GM23248 (cell line): ENCODE data around the gene NEDD4L. TPM values are rescaled to one million over a fixed set of nuclear protein-coding genes. Genes with fewer than 3 reads are reported as not detected.

Experiments used
- DNase-seq: peaks from one replicate; pipeline ENCODE4 v3.0.0-alpha.2; 2015
- H2AFZ ChIP-seq: fragments of 200-600 bp; sonication (generic); 2 replicates; pipeline ENCODE4 v1.6.1; 2016; ENCODE audit warnings: antibody characterized with exemption
- H3F3A ChIP-seq: fragments of 200-600 bp; sonication (generic); 2 replicates; pipeline ENCODE4 v1.6.1; 2016; ENCODE audit warnings: mild to moderate bottlenecking, antibody characterized with exemption, mixed run types; ENCODE audit not compliant: insufficient read depth
- H3K27ac ChIP-seq: fragments of 200-600 bp; sonication (generic); 2 replicates; pipeline ENCODE4 v1.5.1; 2016; ENCODE audit warnings: mild to moderate bottlenecking
- H3K27me3 ChIP-seq: fragments of 200-600 bp; sonication (generic); replicated peaks from 2 replicates; pipeline ENCODE4 v1.6.1; 2016; ENCODE audit warnings: mild to moderate bottlenecking; ENCODE audit not compliant: insufficient read depth
- H3K36me3 ChIP-seq: fragments of 200-600 bp; sonication (generic); 2 replicates; pipeline ENCODE4 v1.6.1; 2016; ENCODE audit warnings: low read depth, mild to moderate bottlenecking
- H3K4me1 ChIP-seq: fragments of 200-600 bp; sonication (generic); 2 replicates; pipeline ENCODE4 v1.6.1; 2016; ENCODE audit warnings: mild to moderate bottlenecking; ENCODE audit not compliant: insufficient read depth
- H3K4me2 ChIP-seq: fragments of 200-600 bp; sonication (generic); one replicate; pipeline ENCODE4 v1.6.1; 2016; ENCODE audit warnings: mild to moderate bottlenecking; ENCODE audit not compliant: unreplicated experiment
- H3K4me3 ChIP-seq: fragments of 200-600 bp; sonication (generic); 2 replicates; pipeline ENCODE4 v1.5.1; 2016; ENCODE audit warnings: mild to moderate bottlenecking
- H3K79me2 ChIP-seq: fragments of 200-600 bp; sonication (generic); 2 replicates; pipeline ENCODE4 v1.6.1; 2016; ENCODE audit warnings: mild to moderate bottlenecking; ENCODE audit not compliant: insufficient read depth
- H3K9ac ChIP-seq: fragments of 200-600 bp; sonication (generic); 2 replicates; pipeline ENCODE4 v1.6.1; 2016; ENCODE audit warnings: mild to moderate bottlenecking
- H3K9me2 ChIP-seq: fragments of 200-600 bp; sonication (generic); 2 replicates; pipeline ENCODE4 v1.6.1; 2016; ENCODE audit warnings: mixed run types, mild to moderate bottlenecking, moderate library complexity; ENCODE audit not compliant: insufficient read depth
- H3K9me3 ChIP-seq: fragments of 200-600 bp; sonication (generic); one replicate; pipeline ENCODE4 v1.6.1; 2017; ENCODE audit warnings: low read depth
- H4K20me1 ChIP-seq: fragments of 200-600 bp; sonication (generic); 2 replicates; pipeline ENCODE4 v1.6.0; 2016; ENCODE audit not compliant: insufficient read depth
- EZH2 ChIP-seq: fragments of 200-600 bp; sonication (generic); IDR thresholded peaks from 2 replicates; pipeline ENCODE4 v1.6.1; 2018; ENCODE audit warnings: antibody characterized with exemption, mild to moderate bottlenecking; ENCODE audit not compliant: insufficient read depth, poor library complexity, severe bottlenecking
- EZH2phosphoT487 ChIP-seq: fragments of 200-600 bp; sonication (generic); IDR thresholded peaks from 2 replicates; pipeline ENCODE4 v1.6.1; 2018; ENCODE audit warnings: antibody characterized with exemption, moderate library complexity, mild to moderate bottlenecking, low read depth; ENCODE audit not compliant: insufficient read depth
- WGBS, 2 experiments: methylation state at CpG; one replicate each; pipeline ENCODE4 v1.1.6; 2015 to 2017; ENCODE audit warnings: low lambda C conversion rate in 2 of 2, low coverage in 1 of 2; ENCODE audit errors: missing lambda C conversion rate in 2 of 2; 5-methylcytosine and 5-hydroxymethylcytosine counted together
- in situ Hi-C: fragments of 300-500 bp; cut with MboI; formaldehyde crosslinking; loops from 2 replicates; pipeline ENCODE4 v1.15.0; 2020
- polyA plus RNA-seq: library from polyadenylated mRNA; unstranded; fragments of >200 nt; fragmentation: Nextera tagmentation; extraction: Ambion mirVana; gene quantifications from 2 replicates; pipeline ENCODE4 v1.2.1, GENCODE V29; 2016
- total RNA-seq: library from RNA; depleted of rRNA; stranded (reverse); fragments of >200 nt; shearing (Covaris generic); gene quantifications from 2 replicates; pipeline ENCODE4 v1.2.3, GENCODE V29; 2014

Gene NEDD4L
- total and polyA plus RNA-seq, 2 experiments from 2014 or later: 3.7 to 6.1 TPM

DNA sequence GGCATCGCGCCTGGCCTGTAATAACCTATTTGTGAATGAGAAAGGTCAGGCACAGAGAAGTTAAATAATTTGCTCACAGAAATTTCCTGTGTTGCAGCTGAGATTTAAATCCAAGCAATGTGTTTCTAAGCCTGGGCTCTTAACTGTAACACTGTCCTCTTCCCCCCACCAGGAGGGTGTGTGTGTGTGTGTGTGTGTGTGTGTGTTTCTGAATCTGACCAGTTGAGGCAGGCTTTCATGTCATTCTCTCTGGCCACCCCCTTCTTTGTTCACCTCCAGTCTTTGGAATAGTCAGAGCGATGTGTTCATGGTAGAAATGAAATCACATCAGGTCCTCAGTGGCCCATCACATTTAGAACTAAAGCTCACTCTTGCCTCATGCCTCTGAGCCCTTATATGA lies 81.2 kb downstream of the NEDD4L start:
- peak; percentile 9 for DNase-seq
- H3F3A ChIP-seq: no peaks in the 10 kb centered on the region
- H2AFZ ChIP-seq: no peak overlapping the region
- no peaks in the 10 kb centered on the region for H4K20me1 ChIP-seq
- H3K4me3 ChIP-seq: no peak overlapping the region
- H3K9ac ChIP-seq: no peak overlapping the region
- no peaks in the 10 kb centered on the region for H3K9me3 ChIP-seq
- H3K9me2 ChIP-seq: no peaks in the 10 kb centered on the region
- no peak overlapping the region for H3K27ac ChIP-seq
- no peaks in the 10 kb centered on the region for H3K27me3 ChIP-seq
- in situ Hi-C loops: loop anchor here (10.0 kb wide), 1 partner anchor 170 kb away; no protein-coding TSS in a partner anchor
- H3K4me2 ChIP-seq: no peak overlapping the region
- TF ChIP-seq EZH2phosphoT487 (no peak), EZH2 (no peak)
- WGBS, 2 experiments: 98% methylated on average over 3 of the region's 3 CpGs
- H3K4me1 ChIP-seq: no peaks in the 10 kb centered on the region
- H3K36me3 ChIP-seq: no peaks in the 10 kb centered on the region
- no peaks in the 10 kb centered on the region for H3K79me2 ChIP-seq

DNA sequence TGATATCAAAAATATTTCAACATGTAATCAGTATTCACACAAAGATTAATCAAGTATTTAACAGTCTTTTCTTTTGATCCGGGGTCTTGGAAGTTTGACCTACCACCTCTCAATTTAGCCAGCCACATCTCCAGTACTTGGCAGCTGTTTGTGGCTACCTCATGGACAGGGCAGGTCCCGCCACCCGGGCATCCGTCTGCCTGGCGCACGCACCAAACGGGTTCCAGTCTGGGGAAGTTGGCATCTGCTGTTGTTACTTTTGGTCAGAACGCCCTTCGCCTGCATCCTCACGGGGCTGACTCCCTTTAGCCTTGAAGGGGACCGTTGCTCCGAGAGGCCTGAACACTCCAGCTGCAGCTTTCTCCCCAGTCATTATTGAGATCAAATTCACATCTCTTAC lies 81.7 kb downstream of the NEDD4L start:
- Histone ChIP-seq H3K4me2 (no peak overlapping the region), H3K27ac (no peak overlapping the region), H4K20me1 (no peaks in the 10 kb centered on the region), H3K9ac (no peak overlapping the region), H3K4me1 (no peaks in the 10 kb centered on the region), H3K9me3 (no peaks in the 10 kb centered on the region), H3K36me3 (no peaks in the 10 kb centered on the region), H3K79me2 (no peaks in the 10 kb centered on the region), H3K4me3 (no peak overlapping the region), H3K9me2 (no peaks in the 10 kb centered on the region), H2AFZ (no peak overlapping the region), H3K27me3 (no peaks in the 10 kb centered on the region), H3F3A (no peaks in the 10 kb centered on the region)
- in situ Hi-C loops: loop anchor here (10.0 kb wide), 1 partner anchor 171 kb away; no protein-coding TSS in a partner anchor
- no peak for TF ChIP-seq EZH2phosphoT487
- TF ChIP-seq EZH2: no peak
- 90 to 95% methylated on average over 12 of the region's 12 CpGs for WGBS, 2 experiments
- no peak for DNase-seq

DNA sequence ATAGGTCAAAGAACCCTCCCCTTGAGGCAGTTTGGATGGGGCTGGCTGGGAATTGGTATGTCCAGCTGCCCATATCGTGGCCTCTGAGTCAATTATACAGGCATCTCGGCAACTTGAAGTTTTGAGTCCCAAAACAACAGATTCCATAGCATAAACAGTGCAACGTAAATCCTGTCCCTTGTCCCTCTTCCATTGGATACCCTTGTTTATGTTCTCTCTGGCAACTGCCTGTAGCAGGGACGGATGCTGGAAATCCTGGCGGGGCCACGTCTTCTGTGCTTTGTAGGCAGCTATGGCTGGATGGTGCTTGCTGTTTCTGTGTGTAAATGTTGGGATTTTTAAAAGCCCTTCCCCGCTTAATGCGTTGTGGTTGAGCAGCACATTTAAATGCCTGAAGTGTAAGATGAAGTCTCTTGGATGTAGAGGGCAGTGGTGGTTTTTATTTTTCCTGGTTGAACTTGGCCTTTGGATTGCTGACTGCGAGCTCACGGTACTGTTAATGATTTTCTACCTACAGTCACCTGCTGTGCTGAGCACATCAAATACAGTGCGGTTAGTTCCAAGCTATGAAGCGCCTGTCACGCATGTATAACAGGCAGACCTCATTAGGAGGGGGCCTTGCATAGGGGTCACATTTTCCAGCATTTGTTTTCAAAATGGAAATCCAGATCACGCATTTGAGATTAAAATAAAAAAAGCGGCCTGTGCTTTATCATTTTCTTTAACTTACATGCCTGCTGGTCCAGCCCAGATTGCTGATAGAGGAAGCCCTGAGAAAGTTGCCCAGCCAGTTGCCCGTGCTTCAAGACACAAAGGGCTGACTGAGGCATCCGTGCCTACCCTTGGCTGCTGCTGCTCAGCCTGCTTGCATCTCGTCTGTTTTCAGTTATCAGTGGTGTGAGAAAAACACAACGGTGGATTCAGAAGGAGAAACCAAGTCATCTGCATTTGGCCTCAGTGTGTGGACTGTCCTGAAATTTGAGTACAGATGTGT lies 84.7 kb downstream of the NEDD4L start:
- H3K79me2 ChIP-seq: no peaks in the 10 kb centered on the region
- in situ Hi-C loops: loop anchor here (10.0 kb wide), 1 partner anchor 174 kb away; no protein-coding TSS in a partner anchor
- H3K4me2 ChIP-seq: no peak overlapping the region
- H3K9me2 ChIP-seq: no peaks in the 10 kb centered on the region
- H3K27me3 ChIP-seq: 0 out of 2 replicates have a peak, but pooled peaks cover 5% of the 10 kb centered on the region
- WGBS, 2 experiments: 80% methylated on average over 19 of the region's 19 CpGs
- H2AFZ ChIP-seq: no peak overlapping the region
- no peak overlapping the region for H3K4me3 ChIP-seq
- no peak overlapping the region for H3K9ac ChIP-seq
- no peaks in the 10 kb centered on the region for H3K36me3 ChIP-seq
- no peak overlapping the region for H3K27ac ChIP-seq
- no peaks in the 10 kb centered on the region for H4K20me1 ChIP-seq
- no peak for DNase-seq
- H3K9me3 ChIP-seq: no peaks in the 10 kb centered on the region
- H3F3A ChIP-seq: no peaks in the 10 kb centered on the region
- H3K4me1 ChIP-seq: no peaks in the 10 kb centered on the region
- TF ChIP-seq EZH2phosphoT487 (no peak), EZH2 (no peak)

DNA sequence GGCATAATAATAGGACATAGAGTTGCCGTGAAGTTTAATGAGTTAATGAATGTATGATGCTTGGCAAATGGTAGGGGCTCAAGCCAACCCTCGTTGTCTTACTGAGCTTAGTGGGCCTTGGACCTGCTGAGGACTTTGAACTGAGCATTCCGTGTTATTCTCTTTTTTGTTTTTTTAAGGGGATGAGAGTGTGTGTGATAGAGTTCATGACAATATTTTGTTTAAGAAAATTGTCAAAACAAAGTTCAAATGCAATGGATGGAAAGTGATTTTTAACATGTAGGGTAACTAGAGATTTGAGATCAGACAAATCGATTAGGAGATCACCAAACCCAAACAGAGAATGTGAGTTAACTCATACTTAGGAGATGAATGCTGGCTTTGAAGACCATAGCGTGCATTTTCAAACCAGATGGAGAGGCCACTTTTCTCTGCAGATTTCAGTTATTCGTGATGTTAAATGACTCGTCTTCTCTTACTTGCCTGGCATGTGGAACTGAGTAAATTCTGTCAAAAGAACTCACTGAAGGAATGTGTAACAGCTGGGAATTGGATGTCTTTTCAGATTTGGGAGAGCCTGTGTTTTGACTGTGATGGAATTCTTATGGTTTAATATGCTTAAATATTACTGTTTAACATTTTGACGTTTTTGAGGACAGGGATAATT lies 88.7 kb downstream of the NEDD4L start:
- no peaks in the 10 kb centered on the region for H3K36me3 ChIP-seq
- peaks cover 4% of the 10 kb centered on the region; the same call in 1 of the 2 replicates for H3K4me1 ChIP-seq
- no peak overlapping the region for H2AFZ ChIP-seq
- no peak overlapping the region for H3K9ac ChIP-seq
- in situ Hi-C loops: no loop called here
- DNase-seq: no peak
- H3K9me3 ChIP-seq: no peaks in the 10 kb centered on the region
- no peak for TF ChIP-seq EZH2phosphoT487
- TF ChIP-seq EZH2: no peak
- H3K9me2 ChIP-seq: no peaks in the 10 kb centered on the region
- H3K27ac ChIP-seq: no peak overlapping the region
- 0 out of 2 replicates have a peak, but pooled peaks cover 5% of the 10 kb centered on the region for H3K27me3 ChIP-seq
- no peak overlapping the region for H3K4me2 ChIP-seq
- H3F3A ChIP-seq: no peaks in the 10 kb centered on the region
- H3K4me3 ChIP-seq: no peak overlapping the region
- H3K79me2 ChIP-seq: no peaks in the 10 kb centered on the region
- 49 to 60% methylated on average over 8 of the region's 8 CpGs for WGBS, 2 experiments
- no peaks in the 10 kb centered on the region for H4K20me1 ChIP-seq
